ENCODE data around the gene RCOR2. TPM values are rescaled to one million over a fixed set of nuclear protein-coding genes. Genes with fewer than 3 reads are reported as not detected.
"Not testable (repeated sequence)": the region's sequence is repeated elsewhere in the genome, so short reads cannot be mapped to it uniquely, and the experiment has no call there.

The RCOR2 gene
- total RNA-seq, 1 donor from 2014 or later, result 3.4 TPM

DNA sequence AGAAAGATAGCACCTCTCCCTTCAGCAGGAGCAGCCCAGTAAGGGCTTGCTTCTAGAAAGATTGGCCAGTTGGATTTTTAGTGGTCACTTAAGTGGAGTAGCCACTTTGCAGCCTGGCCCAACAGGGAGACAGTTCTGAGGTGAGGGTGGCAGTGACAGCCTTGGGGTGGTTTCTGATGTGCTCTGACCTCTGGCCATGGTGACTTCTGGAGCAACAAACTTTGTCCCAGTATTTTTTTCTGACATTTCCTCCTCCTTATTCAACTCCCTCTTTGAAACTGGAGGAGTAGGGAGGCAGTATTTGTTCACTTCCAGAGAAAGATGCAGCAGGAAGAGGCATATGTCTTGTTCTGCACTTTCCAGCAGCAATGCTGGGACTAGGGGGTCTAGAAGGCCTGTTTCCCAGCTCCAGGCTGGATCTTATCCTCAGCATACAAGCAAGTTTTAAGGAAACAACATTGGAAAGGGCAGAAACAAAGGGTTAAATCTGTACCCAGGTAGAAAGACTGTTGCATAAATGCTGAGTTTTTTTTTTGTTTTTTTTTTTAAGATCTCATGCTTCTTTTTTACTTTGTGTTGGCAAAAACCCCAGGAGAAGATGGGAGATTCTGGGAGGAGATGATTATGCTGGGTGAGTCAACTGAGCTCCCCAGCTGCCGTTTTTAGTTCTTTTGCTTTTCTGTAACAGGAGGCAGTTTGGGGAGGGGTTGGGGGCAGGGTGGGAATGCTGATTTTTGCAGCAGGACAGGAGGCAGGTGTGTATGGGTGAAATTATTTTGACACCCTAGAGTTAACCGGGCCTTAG lies 37.2 kb downstream of the RCOR2 start:
- DNase-seq (ENCODE audit: low spot score), result peak; percentile 79

- no peak for DNase-seq (ENCODE audit: low spot score)
These were observed 39.2 kb downstream of the RCOR2 start for GRCh38 chr11:63877658-63878241.

GRCh38 chr11:63876616-63877015 lies 40.3 kb downstream of the RCOR2 start:
- DNase-seq (ENCODE audit: low spot score), result no peak

- DNase-seq (ENCODE audit: low spot score), result no peak
These were observed 41.4 kb downstream of the RCOR2 start for GRCh38 chr11:63875506-63876065.

GRCh38 chr11:63874511-63874910 lies 42.5 kb downstream of the RCOR2 start:
- DNase-seq (ENCODE audit: low spot score), result no peak

GRCh38 chr11:63873311-63873710 lies 43.7 kb downstream of the RCOR2 start:
- no peak for DNase-seq (ENCODE audit: low spot score)

DNA sequence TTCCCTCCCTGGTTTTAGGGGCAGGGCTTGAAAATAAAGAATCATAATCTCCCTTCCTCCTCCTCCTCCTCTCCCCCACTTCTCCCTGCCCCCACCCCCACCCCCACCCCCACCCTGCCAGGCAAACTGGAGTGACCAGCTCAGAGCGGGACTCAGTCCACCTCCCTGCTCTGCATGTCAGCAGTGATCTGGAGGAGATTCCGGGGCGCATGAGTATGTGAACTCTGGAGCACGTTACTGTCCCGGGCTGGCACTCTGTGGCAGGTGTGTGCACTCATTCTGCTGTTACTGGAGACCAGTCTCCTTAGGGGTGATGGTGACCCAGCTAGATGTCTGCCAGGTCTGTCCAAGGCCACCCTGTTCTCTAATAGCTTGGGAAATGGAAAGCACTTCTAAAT lies 44.2 kb downstream of the RCOR2 start:
- DNase-seq (ENCODE audit: low spot score), result no peak

- peak; percentile 83 for DNase-seq (ENCODE audit: low spot score)
These were observed 44.8 kb downstream of the RCOR2 start for GRCh38 chr11:63871962-63872799.

GRCh38 chr11:63870351-63871140 lies 46.4 kb downstream of the RCOR2 start:
- DNase-seq (ENCODE audit: low spot score), result no peak

GRCh38 chr11:63869683-63870082 lies 47.3 kb downstream of the RCOR2 start:
- DNase-seq (ENCODE audit: low spot score), result no peak

GRCh38 chr11:63869171-63869591 lies 47.8 kb downstream of the RCOR2 start:
- DNase-seq (ENCODE audit: low spot score), result no peak

DNA sequence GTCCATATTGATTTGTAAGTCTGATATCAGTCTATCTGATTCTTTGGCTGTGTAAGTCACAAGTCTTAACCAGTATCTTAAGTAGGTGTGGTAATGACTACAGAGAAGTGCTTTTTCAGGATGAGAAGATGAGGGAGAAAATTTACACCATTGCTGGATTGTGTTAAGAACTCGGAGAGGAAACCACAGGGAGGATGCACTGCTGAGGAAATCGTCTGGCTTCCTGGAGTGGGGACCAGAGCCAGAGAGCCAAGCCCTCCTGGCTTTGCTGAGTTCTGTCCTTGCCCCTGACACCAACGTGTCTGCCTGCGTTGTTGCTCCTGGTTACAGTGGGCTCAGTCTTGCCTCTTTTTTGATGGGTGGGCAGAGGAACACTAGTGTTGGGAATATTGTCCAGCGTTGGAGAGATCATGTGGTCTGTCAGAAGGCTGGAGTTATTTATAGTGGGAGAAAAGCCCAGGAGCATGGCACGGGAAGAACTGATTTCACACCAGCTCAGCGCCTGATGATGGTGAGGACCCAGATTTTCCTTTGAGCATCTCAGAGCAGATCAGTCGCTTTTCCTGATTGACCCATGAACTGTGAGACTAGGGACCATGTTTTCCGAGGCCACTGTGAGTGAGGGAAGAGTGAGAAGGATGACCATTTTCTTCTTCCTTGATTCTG lies 48.4 kb downstream of the RCOR2 start:
- DNase-seq (ENCODE audit: low spot score), result no peak

DNA sequence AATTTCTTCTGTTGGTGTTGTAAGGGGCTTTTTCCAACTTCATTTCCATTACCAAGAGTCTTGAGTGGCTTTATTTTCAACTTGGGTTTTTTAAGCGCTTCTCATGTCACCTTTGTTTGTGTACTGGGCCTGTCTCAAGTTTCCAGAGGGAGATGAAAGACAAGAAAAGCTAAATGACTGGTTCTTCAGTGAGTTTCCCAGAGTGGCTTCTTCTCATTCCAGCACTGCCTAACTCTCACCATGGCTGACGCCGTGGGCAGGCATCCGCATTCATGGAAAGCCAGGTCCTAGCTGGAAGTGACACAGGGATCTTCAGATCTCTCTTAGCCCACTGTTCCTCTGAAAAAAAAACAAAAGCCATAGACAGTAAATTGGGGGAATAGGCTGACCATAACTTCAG lies 49.5 kb downstream of the RCOR2 start:
- no peak for DNase-seq (ENCODE audit: low spot score)

- DNase-seq (ENCODE audit: low spot score), result no peak
These were observed 50.8 kb downstream of the RCOR2 start for GRCh38 chr11:63866211-63866610.

DNA sequence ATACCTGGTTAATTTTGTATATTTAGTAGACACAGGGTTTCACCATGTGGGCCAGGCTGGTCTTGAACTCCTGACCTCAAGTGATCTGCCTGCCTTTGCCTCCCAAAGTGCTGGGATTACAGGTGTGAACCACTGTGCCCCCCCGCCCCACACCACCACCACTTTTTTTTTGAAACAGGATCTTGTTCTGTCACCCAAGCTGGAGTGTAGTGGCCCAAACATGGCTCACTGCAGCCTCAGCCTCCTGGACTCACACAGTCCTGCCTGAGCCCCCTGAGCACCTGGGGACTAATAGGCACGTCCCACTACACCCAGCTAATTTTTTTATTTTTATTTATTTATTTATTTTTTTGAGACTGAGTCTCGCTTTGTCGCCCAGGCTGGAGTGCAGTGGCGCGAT lies 53.3 kb downstream of the RCOR2 start:
- DNase-seq (ENCODE audit: low spot score), result not testable (repeated sequence)

- DNase-seq (ENCODE audit: low spot score), result no peak
These were observed 54.0 kb downstream of the RCOR2 start for GRCh38 chr11:63862923-63863322.

All from umbilical cord (tissue), 2 donors.